Measurements from ENCODE around the gene CTNND1. TPM values are rescaled to one million over a fixed set of nuclear protein-coding genes. Genes with fewer than 3 reads are reported as not detected.

Gene CTNND1
- total and polyA plus RNA-seq, 2 of the 8 experiments (the other 6 are each of a cell fraction or from before 2014, with no cell fraction given) = 91.9 to 164 TPM

- TF ChIP-seq CHD7 (IDR thresholded peaks at IDR 0.05; ENCODE audit: insufficient replicate concordance, low read length) = no peak
- TF ChIP-seq HDAC2 (IDR thresholded peaks at IDR 0.05; ENCODE audit: borderline replicate concordance in 1 of 2, low read depth in 2 of 2, low read length in 2 of 2) = no peak
These were observed 30.5 kb downstream of the CTNND1 start (continued) for GRCh38 chr11:57792060-57792541.
